Glomerular endothelial cell (primary cell): ENCODE results near the gene CBFA2T2. TPM values are rescaled to one million over a fixed set of nuclear protein-coding genes. Genes with fewer than 3 reads are reported as not detected.

Experiments used
- DNase-seq: peaks from one replicate; pipeline ENCODE4 v3.0.0-alpha.2; 2011; ENCODE audit warnings: low read depth, low spot score; ENCODE audit errors: extremely low read depth
- total RNA-seq: library from RNA; depleted of rRNA; stranded (reverse); fragments of >200 nt; gene quantifications from 2 replicates; pipeline ENCODE4 v1.2.3, GENCODE V29; 2015

CBFA2T2 gene
- total RNA-seq, 1 donor from 2014 or later, result 14.9 TPM

DNA sequence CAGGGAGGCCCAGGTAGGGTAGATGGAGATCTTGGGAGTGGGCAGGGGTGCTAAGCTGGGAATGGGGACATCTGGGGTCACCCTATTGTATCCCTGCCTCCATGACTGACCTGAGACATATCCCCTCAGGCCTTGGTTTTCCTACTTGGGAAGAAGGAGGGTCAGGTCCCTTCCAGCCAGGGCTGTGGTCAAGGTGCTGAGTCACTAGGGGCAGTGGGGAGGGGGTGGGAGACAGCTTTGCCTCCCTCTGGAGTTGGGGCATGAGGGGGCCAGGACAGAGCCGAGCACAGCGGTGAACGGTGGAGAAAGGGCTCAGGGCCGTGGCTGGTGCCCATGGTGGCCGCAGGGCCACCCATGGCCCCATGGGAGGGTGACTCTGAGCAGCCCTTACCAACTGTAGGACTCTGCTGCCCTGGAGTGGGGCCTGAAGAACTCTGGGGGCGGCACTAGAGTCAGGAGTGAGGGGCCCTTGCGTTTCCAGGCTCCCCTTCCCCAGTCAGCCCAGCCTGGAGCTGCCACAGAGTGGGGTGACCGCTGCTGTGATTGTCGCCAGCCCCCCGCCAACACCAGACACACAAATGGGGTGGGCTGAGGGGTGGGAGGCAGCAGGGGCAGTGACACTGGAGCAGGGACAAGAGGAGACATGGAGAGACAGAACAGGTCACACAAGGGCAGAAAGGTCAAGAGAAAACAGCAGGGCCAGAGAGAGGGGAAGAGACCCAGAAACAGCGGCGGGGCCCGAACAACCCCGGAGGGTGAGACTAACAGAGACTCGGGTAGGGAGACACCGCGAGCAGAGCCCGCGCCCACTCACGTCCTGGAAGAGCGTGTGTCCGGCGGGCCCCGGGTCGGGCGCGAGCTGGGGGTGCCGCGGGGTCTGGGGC is 183.8 kb downstream of the CBFA2T2 start:
- no peak for DNase-seq

DNA sequence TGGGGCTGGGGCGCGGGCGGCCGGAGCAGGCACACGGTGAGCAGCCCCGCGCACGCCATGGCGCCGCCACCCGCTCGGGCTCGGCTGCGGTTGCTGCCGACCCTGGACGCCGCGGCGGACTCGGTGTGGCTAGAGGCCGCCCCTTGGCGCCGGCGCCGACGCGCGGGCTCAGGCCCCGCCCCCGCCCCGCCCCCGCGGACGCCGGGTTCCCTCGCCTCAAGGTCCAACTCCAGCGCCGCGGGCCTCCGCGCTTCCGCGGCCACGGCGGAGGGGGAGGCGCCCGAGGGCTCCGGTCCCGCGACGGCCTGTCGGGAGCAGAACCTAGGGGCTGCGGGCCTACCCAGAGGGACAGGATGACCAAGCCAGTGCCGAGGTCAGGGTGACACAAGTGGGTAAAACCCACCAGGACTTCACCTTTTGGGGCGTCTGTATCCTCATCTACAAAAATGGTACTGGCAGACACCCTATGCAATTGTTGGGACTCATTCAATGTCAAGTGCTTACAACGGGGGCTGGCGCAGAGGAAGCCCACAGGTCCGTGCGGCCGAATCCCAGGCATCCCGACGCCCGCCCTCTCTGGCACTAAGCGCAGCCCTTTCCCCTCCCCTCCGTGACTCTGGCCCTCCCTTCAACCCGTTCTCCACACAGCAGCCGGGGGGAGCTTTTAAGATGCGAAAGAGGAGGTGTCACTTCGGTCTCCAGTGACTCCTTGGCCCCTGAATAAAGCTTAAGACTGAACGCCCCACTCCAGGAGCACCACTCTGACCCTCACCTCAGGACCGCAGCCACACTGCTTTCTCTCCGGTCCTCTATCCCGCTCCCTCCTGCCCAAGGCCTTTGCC is 184.6 kb downstream of the CBFA2T2 start, which contains the start of gene NECAB3:
NECAB3 (minus strand) TSS at position 135 of the 842 bp plus-strand sequence; CDS start at position 59, 76 bp downstream.
- DNase-seq, result no peak

DNA sequence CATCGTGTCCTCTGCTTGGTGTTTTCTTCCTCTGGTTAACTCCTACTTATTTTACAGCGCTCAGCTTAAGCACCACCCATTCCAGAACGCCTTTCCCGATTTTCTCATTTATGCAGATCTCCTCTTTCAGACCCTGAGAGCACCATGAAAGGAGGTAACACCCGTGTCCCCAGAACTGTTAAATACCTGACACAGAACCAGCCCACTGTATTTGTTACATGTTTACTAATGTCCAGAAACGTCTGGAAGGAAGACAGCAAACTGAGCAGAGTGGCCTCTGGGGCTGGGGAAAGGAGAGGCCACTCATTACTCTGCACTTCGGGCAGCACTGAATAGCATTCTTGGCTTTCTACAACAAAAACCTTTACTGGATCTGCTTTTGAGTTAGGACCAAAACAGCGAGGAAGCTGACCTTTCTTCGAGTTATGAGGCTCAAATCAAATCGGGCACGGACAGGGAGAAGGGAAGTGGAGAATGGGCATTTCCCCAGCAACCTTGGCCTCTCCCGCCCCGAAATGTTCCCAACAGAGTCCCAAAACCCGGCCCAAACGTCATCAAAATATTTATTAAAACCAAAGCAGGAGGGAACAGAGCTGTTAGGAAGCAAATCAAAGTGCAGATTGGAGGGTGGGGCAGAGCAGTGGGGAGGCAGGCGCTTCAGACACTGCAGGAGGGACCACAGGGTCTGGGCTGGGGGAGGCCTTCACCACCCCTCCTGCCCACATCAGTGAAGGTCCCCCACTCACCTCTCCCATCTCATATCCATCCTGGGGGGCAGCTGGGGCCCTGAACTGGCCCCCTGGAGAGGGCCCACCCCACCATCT is 185.5 kb downstream of the CBFA2T2 start:
- DNase-seq, result no peak

DNA sequence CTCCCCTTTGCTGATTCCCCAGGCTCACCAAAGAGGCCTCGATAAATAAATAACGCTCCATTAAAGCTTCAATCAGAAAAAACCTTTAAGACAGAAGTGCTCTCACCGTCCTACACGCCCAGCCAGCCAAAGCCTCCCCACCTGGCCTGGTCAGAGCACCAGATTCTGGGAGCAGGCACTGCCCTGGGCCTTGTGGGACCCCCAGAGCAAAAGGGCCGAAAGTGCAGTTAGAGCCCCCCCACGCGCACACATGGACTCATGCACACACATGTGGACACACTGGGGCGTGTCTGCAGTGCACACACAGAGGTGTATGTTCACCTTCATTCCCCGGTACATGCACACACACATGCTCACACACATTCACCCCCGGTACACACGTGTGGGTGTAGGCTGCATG is 186.2 kb downstream of the CBFA2T2 start:
- no peak for DNase-seq

DNA sequence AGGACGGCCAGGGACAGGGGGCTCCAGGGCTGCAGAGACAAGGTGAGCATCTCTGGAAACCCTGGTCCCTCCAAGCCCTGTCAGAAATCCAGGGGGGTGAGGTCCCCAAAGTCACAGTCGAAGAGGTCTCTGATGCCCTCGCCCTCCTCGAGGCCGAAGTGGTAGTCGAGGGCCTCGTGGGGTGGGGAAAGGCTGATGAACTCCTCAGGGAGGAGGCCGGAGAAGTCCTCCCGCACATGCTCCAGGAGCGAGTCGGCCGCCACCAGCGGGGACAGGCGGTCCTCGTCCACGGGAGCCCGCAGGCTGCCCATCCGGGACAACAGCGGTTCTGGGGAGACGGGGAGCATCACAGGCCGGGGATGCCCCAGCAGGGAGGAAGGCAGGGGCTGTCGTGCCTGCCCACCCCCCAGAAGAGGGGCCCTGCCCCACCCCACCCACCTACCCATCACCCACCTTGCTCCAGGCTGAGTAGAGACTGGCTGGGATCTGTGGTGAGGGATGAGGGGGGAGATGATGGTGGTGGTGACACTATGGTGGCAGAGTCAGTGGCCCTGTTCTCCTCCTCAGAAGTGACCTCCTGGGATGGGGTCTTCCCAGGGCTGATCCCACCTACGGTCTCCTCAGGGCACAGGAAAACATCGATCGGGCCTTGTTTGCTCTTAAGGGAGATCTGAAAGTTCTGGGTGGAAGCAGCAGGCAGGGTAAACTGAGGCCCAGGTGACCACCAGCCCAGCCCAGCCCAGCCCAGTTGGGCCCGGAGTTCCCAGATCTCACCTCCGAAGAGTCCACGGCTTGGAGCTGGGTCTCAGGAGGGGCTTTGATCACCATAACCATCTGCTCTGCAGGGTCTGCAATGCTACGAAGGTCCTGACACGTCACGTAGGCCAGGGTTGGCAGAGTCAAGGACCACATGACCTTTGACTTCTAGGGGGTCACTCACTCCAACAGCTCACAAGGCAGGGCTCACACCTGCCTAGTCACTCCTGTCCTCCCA is 187.1 kb downstream of the CBFA2T2 start:
- no peak for DNase-seq

DNA sequence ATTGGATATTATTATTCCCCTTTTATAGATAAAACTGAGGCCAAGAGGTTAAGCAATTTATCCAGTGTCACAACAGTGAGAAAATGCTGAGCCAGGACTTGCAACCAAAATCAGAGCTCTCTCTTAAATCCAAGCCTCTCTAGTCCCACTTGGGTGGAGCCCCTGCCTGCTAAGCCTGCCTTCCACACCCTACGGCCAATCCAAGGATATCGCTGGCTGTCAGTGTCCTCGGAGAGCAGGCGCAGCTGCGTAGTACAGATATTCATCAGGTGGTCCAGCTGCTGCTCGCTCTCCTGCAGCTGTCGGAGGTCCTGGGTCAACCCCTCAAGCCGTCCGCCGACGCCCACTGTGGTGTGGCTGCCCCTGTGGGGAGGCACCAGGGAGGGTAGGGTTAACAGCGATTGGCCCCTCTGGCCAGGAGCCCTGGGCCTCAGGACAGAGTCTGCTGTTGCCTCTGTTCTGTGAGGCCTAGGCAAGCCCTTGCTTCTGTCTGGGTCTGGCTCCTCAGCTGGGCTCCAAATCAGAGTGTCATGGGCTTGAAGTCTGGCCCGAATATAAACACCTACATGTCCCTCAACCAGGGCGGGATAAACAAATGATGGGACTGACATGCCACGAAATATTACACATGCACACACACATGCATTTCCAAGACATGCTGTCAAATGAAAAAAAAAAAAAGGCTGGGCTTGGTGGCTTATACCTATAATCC is 188.3 kb downstream of the CBFA2T2 start:
- no peak for DNase-seq

DNA sequence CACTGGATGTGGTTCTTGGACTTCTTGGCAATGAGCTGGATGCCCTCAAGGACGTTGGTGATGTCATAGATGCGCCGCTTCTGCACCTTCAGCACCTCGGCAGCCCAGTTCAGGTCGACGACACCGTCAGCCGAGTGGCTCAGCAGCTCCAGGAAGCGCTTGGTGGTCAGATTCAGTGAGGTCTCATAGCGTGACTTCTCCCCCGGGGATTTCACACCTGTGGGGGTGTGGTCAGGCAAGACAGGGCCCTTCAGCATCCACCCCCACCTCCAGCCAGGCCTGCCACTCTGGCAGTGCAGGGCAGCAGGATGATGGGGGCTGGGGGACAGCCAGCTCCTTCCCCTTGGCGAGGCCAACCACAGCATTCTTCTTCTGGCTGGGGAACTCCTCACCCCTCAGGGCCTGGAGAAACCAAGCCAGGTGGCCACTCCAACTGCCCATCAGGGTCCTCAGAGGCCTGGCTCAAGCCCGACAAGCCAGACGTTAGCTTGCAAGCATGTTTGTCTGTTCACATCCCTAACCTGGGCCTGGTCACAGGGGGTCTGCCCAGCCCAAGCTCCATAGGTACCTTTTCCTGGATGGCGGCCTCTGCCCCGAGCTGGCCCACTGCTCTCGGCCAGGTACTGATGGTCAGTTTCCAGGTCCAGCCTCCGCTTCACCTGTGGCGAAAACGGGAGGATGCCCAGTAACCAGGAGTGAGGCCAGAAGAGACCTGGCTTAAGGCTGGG is 190.0 kb downstream of the CBFA2T2 start:
- DNase-seq, result no peak

DNA sequence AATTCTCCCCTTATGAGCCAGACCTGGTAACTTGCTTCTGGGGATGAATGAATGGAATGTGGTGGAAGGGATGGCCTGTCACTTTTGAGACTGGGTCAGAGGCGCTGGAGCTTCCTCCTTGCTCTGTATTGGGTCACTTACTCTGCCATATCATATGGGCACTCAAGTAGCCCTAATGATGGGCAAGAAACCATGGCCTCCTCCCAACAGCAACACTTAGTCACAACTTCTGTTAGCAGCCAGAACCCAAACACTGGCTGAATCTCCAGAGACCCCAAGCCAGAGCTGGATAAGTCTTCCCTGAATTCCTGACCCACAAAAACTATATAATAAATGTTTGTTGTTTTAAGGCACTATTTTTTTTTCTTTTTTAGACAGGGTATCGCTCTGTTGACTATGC is 190.8 kb downstream of the CBFA2T2 start:
- DNase-seq, result no peak

DNA sequence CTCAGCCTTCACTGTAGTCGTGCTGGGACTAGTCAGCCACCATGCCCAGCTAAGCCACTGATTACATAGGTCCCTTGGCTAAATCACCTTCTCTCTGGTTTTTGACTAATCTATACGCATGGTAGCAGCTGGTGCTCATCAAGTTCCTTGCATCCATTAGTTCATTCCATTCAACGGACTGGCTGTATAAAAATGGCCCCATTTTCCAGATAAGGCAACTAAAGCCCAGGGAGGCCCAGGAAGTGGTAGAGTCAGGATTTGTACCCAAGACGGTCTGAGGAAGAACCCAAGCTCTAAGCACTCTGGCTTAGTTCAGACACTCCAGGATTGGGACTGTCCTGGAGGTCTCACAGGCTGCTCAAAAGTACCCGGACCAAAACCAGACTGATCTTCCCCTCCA is 191.4 kb downstream of the CBFA2T2 start:
- no peak for DNase-seq

DNA sequence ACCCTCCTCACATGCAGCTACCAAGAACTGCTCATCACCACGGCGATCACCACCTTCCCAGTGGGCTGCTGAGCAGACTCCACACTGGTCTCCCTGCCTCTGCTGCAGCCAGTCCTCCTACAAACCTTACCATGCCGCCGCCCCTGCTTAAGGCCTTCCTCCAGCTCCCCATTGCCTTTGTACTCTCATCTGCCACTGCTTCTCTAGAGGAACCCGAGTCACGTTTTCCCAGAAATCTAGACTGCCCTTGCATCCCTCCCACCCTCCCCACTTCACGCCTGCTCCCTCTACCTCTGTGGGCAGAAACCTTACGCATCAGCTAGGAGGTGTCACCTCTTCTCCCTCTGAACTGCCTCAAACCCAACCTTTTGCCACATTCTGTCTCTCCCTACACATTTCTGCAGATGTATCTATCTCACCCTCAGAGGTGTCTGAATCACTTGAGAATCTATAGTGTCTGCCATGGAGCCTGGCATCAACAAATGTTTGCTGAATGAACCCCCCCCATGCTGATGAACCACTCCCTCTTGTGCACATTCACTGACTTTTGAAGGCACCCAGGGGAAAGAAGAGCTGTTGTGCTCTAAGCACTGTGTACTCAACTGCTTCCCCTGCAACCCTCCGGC is 191.9 kb downstream of the CBFA2T2 start:
- DNase-seq, result no peak

DNA sequence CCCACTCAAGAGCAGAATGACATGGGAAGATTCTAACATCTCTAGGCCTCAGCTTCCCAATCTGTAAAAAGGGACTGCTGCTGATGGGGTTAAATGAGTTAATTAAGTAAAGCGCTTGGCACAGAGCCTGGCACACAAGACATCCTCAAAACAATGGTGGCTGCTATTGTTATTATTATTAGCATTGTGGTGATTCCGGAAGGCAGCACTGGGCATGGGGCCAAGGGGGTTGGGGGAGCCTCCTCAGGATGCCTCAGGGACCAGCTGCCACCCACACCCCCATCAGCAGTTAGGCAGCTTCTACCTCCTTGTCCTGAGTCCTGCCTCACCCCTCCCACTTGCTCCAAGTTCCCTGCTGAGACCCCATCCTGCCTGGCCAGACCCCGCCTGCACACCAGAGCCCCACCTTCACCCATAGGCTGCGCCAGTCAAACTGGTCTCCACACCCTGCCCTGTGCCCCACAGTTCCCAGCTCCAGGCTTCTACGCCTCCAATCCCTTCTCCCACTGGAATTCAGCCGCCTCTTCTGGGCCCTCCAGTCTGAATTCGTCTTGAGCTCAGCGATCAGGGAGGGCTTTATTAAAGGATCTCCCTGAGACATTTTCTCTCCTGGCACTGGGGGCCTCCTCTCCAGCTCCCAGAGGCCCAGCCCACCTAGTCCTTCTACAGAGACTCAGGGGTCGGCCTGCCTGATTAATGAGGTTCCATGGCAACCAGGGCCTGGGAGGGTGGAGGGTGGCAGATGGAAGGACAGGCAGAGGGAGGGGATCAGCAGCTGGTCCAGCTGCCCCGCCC is 194.8 kb downstream of the CBFA2T2 start:
- DNase-seq, result no peak

DNA sequence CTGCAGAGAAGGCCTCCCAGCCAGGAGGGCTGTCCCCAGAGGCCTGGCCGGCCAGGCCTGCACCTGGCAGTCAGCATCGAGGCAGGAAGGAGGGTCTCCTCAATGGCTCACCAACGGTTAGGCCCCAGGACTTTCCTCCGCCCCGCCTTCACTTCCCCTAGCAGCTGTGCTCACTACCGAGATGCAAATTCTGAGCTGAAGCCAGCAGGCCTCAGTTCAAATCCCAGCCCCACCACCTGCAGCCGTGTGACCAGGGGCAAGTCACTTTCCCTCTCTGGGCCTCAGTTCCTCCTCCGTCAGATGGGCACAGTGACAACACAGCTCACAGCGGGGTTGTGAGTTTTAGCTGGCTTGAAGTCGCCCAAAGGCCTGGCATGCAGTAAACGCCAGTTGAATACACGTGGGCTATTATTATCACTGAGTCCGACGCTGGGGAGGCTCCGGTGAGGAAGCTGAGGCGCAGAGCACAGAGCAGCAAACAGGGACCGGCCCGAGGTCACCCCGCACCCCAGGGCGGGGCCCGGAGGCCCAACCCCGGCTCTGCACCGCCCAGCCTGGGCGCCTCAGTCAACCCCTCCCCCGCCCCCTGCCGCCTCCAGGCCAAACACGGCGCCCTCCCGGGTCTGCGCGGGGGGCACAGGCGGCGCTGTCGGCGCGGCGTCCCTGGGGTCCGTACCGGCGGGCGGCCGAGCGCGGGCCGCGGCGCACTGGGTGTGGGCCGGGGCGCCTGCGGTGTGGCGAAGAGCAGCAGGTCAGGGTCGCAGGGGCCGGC is 195.6 kb downstream of the CBFA2T2 start:
- DNase-seq, result no peak

DNA sequence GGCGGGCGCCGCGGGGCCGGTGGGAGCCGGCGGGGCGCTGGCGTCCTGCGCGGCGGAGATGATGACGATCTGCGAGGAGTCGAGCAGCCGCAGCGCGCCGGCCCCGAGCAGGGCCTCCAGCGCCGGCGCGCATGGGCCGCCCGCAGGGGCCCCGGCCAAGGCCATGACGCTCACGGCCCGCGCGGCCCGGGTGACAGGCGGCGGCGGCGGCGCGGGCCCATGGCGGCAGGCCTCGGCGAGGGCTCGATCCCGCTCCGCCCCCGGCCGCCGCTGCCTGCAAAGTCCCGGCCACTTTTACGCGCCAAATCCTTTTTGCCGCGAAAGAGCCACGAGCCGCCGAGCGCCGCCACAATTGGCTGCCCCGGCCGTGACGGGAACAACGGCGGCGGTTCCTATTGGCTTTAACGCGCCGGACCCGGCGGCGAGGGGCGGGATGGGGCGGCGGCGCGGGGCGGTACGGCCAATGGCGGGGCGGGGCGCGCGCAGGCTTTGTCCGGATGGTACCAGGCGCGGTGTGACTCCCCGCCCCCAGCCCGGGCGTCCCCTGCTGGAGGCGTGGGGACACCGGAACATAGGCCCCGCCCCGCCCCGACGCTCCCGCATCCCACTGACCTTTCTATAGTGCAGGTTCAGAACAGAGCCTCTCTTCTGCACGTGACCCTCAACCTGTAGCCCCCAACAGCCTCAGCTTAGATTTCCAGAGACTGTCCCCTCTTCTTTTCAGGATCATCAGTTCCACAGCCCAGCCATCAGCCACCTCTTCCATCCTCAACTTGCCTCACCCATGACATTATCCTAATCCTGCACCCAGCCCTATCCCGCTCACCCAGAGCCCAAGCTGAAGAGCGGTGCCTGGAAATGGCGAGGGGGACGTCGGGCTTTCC is 196.4 kb downstream of the CBFA2T2 start, which contains the start of gene E2F1:
E2F1 (minus strand) TSS at position 286 of the 884 bp plus-strand sequence; CDS start at position 165, 121 bp downstream.
- no peak for DNase-seq

DNA sequence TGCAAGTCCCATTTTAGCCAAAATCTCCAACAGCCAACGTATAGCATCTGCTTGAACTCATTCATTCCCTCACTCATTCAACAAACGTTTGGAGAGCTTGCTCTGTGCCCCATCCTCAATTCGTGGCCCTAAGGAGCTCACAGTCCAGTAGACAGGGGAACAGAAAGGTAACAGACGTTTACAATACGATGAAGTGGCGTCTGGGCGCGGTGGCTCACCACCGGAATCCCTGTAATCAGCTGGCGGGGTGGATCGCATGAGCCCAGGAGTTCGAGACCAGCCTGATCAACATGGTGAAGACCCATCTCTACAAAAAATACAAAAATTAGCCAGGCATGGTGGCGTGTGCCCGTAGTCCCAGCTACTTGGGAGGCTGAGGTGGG is 197.1 kb downstream of the CBFA2T2 start:
- no peak for DNase-seq

DNA sequence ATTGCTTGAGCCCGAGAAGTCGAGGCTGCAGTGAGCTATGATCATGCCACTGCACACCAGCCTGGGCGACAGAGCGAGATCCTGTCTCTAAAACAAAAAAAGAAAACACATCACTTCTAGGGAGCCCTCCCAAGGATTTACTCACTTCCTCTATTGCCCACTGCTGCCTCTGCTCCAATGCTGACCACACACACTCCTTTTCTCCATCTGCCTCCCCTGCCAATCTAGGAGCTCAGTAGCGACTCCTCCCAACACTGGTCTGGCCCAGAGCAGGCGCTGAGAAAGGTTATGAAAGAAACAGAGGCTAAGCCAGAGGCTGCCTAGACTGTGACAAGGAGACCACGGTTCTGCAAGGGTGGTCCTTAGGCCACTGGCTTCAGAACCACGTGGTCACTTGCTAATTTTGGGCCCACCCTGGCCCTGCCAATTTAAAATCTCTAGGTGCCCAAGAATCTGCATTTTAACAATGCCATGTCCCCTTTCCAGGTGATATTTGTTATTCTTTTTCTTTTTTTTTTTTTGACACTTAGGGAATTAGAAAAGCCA is 197.5 kb downstream of the CBFA2T2 start:
- DNase-seq, result no peak
